CD14-positive monocyte (primary cell): Measurements from ENCODE around the gene MPC1. TPM values are rescaled to one million over a fixed set of nuclear protein-coding genes. Genes with fewer than 3 reads are reported as not detected.
"Not testable (repeated sequence)": the region's sequence is repeated elsewhere in the genome, so short reads cannot be mapped to it uniquely, and the experiment has no call there.

Experiments
- DNase-seq, 3 donors: peaks; one replicate each; pipeline ENCODE4 v3.0.0-alpha.2; 2011 to 2022
- H2AFZ ChIP-seq: 2 replicates; pipeline ENCODE4 v1.6.0; 2012; ENCODE audit warnings: mild to moderate bottlenecking, low read depth, low read length, inconsistent platforms; ENCODE audit not compliant: insufficient read depth, poor library complexity, severe bottlenecking
- H3K27ac ChIP-seq, 2 donors: 1 replicate in 1 of 2; 2 replicates in 1 of 2; pipeline ENCODE4 v1.5.1; 2012 to 2013; ENCODE audit warnings: low read length in 2 of 2, control low read depth in 1 of 2, inconsistent platforms in 1 of 2, low read depth in 1 of 2, mild to moderate bottlenecking in 1 of 2
- H3K27me3 ChIP-seq, 2 donors: one replicate each; pipeline versions ENCODE4 v1.6.0 to v1.6.1; 2011 to 2013; ENCODE audit warnings: low read length in 2 of 2; ENCODE audit not compliant: control insufficient read depth in 2 of 2, insufficient read depth in 2 of 2
- H3K36me3 ChIP-seq, 2 donors: replicated peaks in 1 of 2; 1 replicate in 1 of 2; 2 replicates in 1 of 2; pipeline versions ENCODE4 v1.5.1 to v1.6.1; 2012 to 2013; ENCODE audit warnings: low read length in 2 of 2, control low read depth in 1 of 2, inconsistent platforms in 1 of 2, mild to moderate bottlenecking in 1 of 2; ENCODE audit not compliant: insufficient read depth in 2 of 2, control insufficient read depth in 1 of 2
- H3K4me1 ChIP-seq, 2 donors: 1 replicate in 1 of 2; 2 replicates in 1 of 2; pipeline versions ENCODE4 v1.5.1 to v1.6.1; 2012 to 2013; ENCODE audit warnings: low read length in 2 of 2, control low read depth in 1 of 2, inconsistent platforms in 1 of 2, mild to moderate bottlenecking in 1 of 2, moderate library complexity in 1 of 2; ENCODE audit not compliant: insufficient read depth in 2 of 2, control insufficient read depth in 1 of 2
- H3K4me2 ChIP-seq: replicated peaks from 2 replicates; pipeline ENCODE3; 2012; ENCODE audit warnings: low read length, moderate library complexity, mild to moderate bottlenecking; ENCODE audit not compliant: poor library complexity, severe bottlenecking; ENCODE audit errors: extremely low read depth
- H3K4me3 ChIP-seq, 3 experiments: fragments of 200-600 bp in 1 of 3; sonication (generic) in 1 of 3; replicated peaks in 1 of 3; 1 replicate in 2 of 3; 2 replicates in 1 of 3; pipeline ENCODE4 v1.5.1; 2011 to 2013; ENCODE audit warnings: low read length in 3 of 3, mild to moderate bottlenecking in 3 of 3, control low read depth in 2 of 3, low read depth in 2 of 3, inconsistent platforms in 1 of 3, moderate library complexity in 1 of 3
- H3K79me2 ChIP-seq: 2 replicates; pipeline ENCODE4 v1.6.0; 2012; ENCODE audit warnings: mild to moderate bottlenecking, control low read depth, inconsistent platforms, low read length, moderate library complexity; ENCODE audit not compliant: insufficient read depth
- H3K9ac ChIP-seq: 2 replicates; pipeline ENCODE4 v1.6.0; 2017; ENCODE audit warnings: low read length, mild to moderate bottlenecking; ENCODE audit not compliant: insufficient read depth, poor library complexity, severe bottlenecking
- H3K9me3 ChIP-seq, 2 donors: replicated peaks in 1 of 2; 1 replicate in 1 of 2; 2 replicates in 1 of 2; pipeline versions ENCODE4 v1.5.1 to v1.6.1; 2012 to 2013; ENCODE audit warnings: low read length in 2 of 2, control low read depth in 1 of 2; ENCODE audit not compliant: control insufficient read depth in 1 of 2, insufficient read depth in 1 of 2
- H4K20me1 ChIP-seq: 2 replicates; pipeline ENCODE4 v1.6.0; 2012; ENCODE audit warnings: mild to moderate bottlenecking, low read length, control low read depth, moderate library complexity; ENCODE audit not compliant: insufficient read depth
- H3K27ac Mint-ChIP-seq, 7 donors: one replicate each; pipeline ENCODE4 v1.8.0; 2020; ENCODE audit warnings: mild to moderate bottlenecking in 7 of 7, mixed read lengths in 7 of 7, moderate library complexity in 6 of 7, inconsistent platforms in 2 of 7
- H3K27me3 Mint-ChIP-seq, 3 donors: one replicate each; pipeline ENCODE4 v1.8.0; 2021 to 2022; ENCODE audit warnings: low read depth in 3 of 3, mild to moderate bottlenecking in 3 of 3, mixed read lengths in 3 of 3, moderate library complexity in 3 of 3, inconsistent platforms in 1 of 3
- H3K36me3 Mint-ChIP-seq, 2 donors: one replicate each; pipeline ENCODE4 v1.8.0; 2020; ENCODE audit warnings: mixed read lengths in 2 of 2, inconsistent platforms in 1 of 2, mild to moderate bottlenecking in 1 of 2
- H3K4me1 Mint-ChIP-seq: one replicate; pipeline ENCODE4 v1.8.0; 2020; ENCODE audit warnings: mild to moderate bottlenecking, mixed read lengths
- H3K4me3 Mint-ChIP-seq, 2 donors: one replicate each; pipeline ENCODE4 v1.8.0; 2020; ENCODE audit warnings: mild to moderate bottlenecking in 2 of 2, mixed read lengths in 2 of 2, moderate library complexity in 1 of 2
- H3K9me3 Mint-ChIP-seq, 7 donors: one replicate each; pipeline ENCODE4 v1.8.0; 2020 to 2022; ENCODE audit warnings: mixed read lengths in 7 of 7, mild to moderate bottlenecking in 6 of 7, moderate library complexity in 6 of 7, inconsistent platforms in 2 of 7
- WGBS: methylation state at CpG from one replicate; pipeline ENCODE4 v1.1.5; 2013; ENCODE audit warnings: missing lambda C conversion rate; ENCODE audit not compliant: insufficient coverage; 5-methylcytosine and 5-hydroxymethylcytosine counted together
- intact Hi-C, 2 donors: fragments of 100-400 bp; cut with micrococcal nuclease; formaldehyde crosslinking; loops; one replicate each; pipeline versions ENCODE4 v1.15.0 to v1.15.1; 2023
- polyA plus RNA-seq, 3 donors: library from polyadenylated mRNA; depleted of rRNA in 1 of 3; unstranded in 2 of 3; stranded (reverse) in 1 of 3; fragments of 300-500 nt in 2 of 3; fragments of >200 nt in 1 of 3; fragmentation: Illumina TruSeq in 2 of 3; gene quantifications; 1 replicate in 2 of 3; 2 replicates in 1 of 3; pipeline ENCODE4 v1.2.3, GENCODE V29; 2012 to 2021
- TF ChIP-seq, protein P1 (sequence below): fragments of 200-600 bp; IDR thresholded peaks from one replicate; pipeline ENCODE4 v1.8.0; 2022; ENCODE audit warnings: antibody characterized with exemption, mild to moderate bottlenecking

Gene MPC1
- polyA plus RNA-seq, 3 donors: 52.4 to 122 (median 104) TPM

DNA sequence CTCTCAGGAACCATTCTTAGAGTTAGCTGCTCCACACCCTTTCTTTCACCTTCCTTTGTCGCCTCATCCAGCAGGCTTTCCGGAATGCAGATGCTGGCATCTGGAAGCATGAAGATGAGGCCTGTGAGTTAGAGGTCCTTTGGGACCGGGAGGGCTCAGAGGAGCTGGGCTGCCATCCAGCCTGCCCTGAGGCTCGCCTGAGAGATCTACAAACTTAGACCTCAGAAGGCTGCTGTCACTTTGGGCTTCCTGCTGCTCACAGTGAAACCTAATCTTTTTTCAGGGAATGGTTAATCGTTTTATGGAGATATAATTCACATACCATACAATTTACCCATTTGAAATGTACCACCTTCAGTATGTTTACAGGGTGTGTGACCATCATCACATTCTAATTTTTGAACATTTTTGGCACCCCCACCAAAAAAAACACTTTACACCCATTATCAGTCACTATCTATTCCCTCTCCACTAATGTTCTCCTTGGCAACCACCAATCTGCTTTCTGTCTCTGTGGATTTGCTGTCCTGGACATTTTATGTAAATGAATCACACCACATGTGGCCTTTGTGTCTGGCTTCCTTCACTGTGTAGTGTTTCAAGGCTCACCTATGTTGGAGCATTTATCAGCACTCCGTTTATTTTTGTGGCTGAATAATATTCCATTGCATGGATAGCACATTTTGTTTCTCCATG is 20.0 kb upstream of the MPC1 start:
- Histone ChIP-seq H3K9ac (no peak overlapping the region), H3K27ac (no peak overlapping the region), H3K36me3 (no peaks in the 10 kb centered on the region), H3K27me3 (no peaks in the 10 kb centered on the region), H3K4me3 (no peak overlapping the region), H3K4me2 (no peak overlapping the region), H3K79me2 (no peaks in the 10 kb centered on the region), H3K9me3 (no peaks in the 10 kb centered on the region), H4K20me1 (no peaks in the 10 kb centered on the region), H2AFZ (no peak overlapping the region), H3K4me1 (no peaks in the 10 kb centered on the region)
- Mint-ChIP-seq H3K27me3 (peaks cover 0 to 3% (median 3%) of the 10 kb centered on the region in 3 donors), H3K4me1 (peaks cover 3% of the 10 kb centered on the region), H3K27ac (no peak overlapping the region), H3K9me3 (peaks cover 0 to 1% (median 0%) of the 10 kb centered on the region in 7 donors), H3K4me3 (no peak overlapping the region), H3K36me3 (no peaks in the 10 kb centered on the region)
- TF ChIP-seq, protein P1, sequence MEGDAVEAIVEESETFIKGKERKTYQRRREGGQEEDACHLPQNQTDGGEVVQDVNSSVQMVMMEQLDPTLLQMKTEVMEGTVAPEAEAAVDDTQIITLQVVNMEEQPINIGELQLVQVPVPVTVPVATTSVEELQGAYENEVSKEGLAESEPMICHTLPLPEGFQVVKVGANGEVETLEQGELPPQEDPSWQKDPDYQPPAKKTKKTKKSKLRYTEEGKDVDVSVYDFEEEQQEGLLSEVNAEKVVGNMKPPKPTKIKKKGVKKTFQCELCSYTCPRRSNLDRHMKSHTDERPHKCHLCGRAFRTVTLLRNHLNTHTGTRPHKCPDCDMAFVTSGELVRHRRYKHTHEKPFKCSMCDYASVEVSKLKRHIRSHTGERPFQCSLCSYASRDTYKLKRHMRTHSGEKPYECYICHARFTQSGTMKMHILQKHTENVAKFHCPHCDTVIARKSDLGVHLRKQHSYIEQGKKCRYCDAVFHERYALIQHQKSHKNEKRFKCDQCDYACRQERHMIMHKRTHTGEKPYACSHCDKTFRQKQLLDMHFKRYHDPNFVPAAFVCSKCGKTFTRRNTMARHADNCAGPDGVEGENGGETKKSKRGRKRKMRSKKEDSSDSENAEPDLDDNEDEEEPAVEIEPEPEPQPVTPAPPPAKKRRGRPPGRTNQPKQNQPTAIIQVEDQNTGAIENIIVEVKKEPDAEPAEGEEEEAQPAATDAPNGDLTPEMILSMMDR: no peak
- WGBS: 100% methylated on average over 2 of the region's 6 CpGs
- intact Hi-C loops: no loop called here
- no peak for DNase-seq

- intact Hi-C loops: loop anchor here (1.0 to 2.0 kb wide), 3 partner anchors 88 to 124 kb away; no protein-coding TSS in a partner anchor
- not testable (repeated sequence) for H3K4me3 ChIP-seq, H3K4me1 ChIP-seq, H3K27me3 ChIP-seq, H3K36me3 ChIP-seq, H3K4me2 ChIP-seq, H3K27ac Mint-ChIP-seq, H3K9me3 Mint-ChIP-seq, H3K27ac ChIP-seq, H3K9me3 ChIP-seq, H3K36me3 Mint-ChIP-seq, H3K4me1 Mint-ChIP-seq, H3K79me2 ChIP-seq, H3K9ac ChIP-seq, H3K4me3 Mint-ChIP-seq, H3K27me3 Mint-ChIP-seq, H4K20me1 ChIP-seq
- peak overlapping the region; percentile 22 for H2AFZ ChIP-seq
- 30% methylated on average over 7 of the region's 16 CpGs for WGBS
- TF ChIP-seq, protein P1: peak; percentile 85
- DNase-seq: peak; percentile 47 to 74 (median 70)
These were observed 18.0 kb upstream of the MPC1 start for GRCh38 chr6:166400649-166401250.
